GM12892 (cell line): ENCODE measurements around the gene DUS1L.

Experiments
- POLR2A ChIP-seq: IDR thresholded peaks from 2 replicates; pipeline ENCODE4 v1.6.1; 2011; ENCODE audit warnings: low read depth, low read length, control low read depth
- POLR2AphosphoS5 ChIP-seq: IDR thresholded peaks from 2 replicates; pipeline ENCODE4 v1.6.1; 2011; ENCODE audit warnings: low read depth, low read length, control low read depth

DNA sequence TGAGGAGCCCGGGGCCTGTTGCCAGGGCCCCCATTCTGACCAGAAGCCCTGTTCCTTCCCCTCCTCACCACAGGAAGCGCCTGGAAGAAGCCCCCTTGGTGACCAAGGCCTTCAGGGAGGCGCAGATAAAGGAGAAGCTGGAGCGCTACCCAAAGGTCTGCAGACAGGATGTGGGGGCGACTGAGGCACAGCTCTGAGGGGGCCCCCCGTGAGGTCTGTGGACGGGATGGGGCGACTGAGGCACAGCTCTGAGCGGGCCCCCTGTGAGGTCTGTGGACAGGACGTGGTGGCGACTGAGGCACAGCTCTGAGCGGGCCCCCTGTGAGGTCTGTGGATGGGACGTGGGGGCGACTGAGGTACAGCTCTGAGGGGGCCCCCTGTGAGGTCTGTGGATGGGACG, 56.2 kb downstream of the DUS1L start:
- TF ChIP-seq POLR2A: no peak
- TF ChIP-seq POLR2AphosphoS5: no peak
